Left cardiac atrium (tissue), 4 donors: ENCODE data around the gene TMEM150B. TPM values are rescaled to one million over a fixed set of nuclear protein-coding genes. Genes with fewer than 3 reads are reported as not detected.

Experiments
- ATAC-seq, 2 donors: fragments of 200-7000 bp; cut with Tn5 transposase; one replicate each; pipeline ENCODE4 v1.9.1; 2020; ENCODE audit warnings: mild to moderate bottlenecking in 2 of 2, moderate library complexity in 2 of 2
- DNase-seq: peaks from one replicate; pipeline ENCODE4 v3.0.0-alpha.2; 2020
- intact Hi-C, 2 donors: fragments of 100-400 bp; cut with DNase I; formaldehyde crosslinking; loops; one replicate each; pipeline versions ENCODE4 v1.14.1 to v1.15.1; 2022 to 2023
- long read RNA-seq: library from polyadenylated mRNA; unstranded; transcript quantifications from one replicate; pipeline ENCODE4 v2.0.0, GENCODE V29; 2021
- total RNA-seq, 2 donors: library from RNA; stranded (reverse); fragmentation: NEBNext Ultra II Directional; extraction: Animal tissue kit (Norgen Biotek cat#: 25700); gene quantifications; one replicate each; pipeline ENCODE4 v1.2.1, GENCODE V29; 2021
- donor health status: DM: no; HTN: yes; CAD: no.
- donor health status: DM: no; HTN: yes; CAD: no; lungs with severe emphysema.
- donor health status: DM: yes; HTN: yes; CAD: no.
- donor health status: Dilated cardiomyopathy.

The TMEM150B gene, protein sequence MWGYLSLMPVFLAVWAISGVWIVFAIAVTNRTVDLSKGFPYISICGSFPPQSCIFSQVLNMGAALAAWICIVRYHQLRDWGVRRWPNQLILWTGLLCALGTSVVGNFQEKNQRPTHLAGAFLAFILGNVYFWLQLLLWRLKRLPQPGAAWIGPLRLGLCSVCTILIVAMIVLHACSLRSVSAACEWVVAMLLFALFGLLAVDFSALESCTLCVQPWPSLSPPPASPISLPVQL
- 1 to 10 TPM; 3.1 to 3.6 TPM for total RNA-seq
- long read RNA-seq, result 0 reads

DNA sequence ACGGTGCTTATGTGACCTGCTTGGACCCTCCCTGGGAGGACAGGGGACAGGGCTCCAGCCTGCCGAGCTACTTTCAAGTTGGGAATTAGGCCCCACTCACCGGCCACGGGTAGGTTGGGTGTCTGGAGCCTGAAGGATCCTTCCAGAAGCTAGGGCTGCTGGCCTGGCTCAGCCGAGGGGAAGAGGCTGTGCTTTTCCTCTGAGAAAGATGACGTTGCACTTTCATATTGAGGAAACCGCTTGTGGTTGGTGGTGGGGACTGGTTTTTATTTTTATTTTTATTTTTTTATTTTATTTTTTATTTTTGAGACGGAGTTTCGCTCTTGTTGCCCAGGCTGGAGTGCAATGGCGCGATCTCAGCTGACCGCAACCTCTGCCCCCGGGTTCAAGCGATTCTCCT is at the start of gene TMEM150B:
Gene TMEM150B (minus strand): TSS at position 170 of the 400 bp plus-strand sequence. CDS start 4,305 bp downstream, outside the sequence.
- ATAC-seq (no peak), DNase-seq (no peak)
- intact Hi-C loops, result no loop called here

DNA sequence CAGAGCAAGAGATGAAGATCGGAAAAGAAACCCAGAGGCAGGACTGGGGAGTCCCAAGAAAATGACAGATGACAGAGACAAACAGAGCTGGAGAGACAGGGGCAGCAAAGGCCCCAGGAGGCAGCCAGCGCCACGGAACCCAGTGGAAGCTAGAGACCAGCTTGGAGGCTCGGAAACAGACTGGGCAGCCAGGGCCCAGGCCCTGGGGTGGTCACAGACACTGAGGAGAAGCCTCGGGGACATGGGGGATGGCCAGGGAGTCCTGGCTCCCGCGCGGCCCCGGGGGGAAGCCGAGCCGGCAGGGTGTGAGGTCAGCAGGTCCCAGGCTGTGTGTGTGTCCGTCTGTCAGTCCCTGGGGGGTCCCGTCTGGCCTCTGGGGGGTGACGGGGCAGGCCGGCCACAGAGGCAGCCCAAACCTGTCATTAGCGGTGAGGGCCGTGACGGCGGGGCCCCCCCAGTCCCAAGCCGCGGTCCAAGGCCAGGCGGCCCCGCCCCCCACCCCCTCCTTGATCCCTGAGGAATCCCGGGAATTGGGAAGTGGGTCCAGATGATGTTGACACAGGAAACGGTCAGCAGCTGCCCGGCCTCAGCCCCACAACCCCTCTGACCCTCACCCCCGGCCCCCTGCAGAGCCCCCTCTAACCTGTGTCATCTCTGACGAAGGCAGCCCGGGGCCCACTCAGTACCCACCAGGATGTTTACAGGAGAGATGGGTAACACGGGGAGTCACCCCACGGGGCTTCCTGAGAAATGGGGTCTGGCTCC is 49.0 kb upstream of the TMEM150B start:
- intact Hi-C loops, result no loop called here
- DNase-seq (no peak), ATAC-seq (no peak)

DNA sequence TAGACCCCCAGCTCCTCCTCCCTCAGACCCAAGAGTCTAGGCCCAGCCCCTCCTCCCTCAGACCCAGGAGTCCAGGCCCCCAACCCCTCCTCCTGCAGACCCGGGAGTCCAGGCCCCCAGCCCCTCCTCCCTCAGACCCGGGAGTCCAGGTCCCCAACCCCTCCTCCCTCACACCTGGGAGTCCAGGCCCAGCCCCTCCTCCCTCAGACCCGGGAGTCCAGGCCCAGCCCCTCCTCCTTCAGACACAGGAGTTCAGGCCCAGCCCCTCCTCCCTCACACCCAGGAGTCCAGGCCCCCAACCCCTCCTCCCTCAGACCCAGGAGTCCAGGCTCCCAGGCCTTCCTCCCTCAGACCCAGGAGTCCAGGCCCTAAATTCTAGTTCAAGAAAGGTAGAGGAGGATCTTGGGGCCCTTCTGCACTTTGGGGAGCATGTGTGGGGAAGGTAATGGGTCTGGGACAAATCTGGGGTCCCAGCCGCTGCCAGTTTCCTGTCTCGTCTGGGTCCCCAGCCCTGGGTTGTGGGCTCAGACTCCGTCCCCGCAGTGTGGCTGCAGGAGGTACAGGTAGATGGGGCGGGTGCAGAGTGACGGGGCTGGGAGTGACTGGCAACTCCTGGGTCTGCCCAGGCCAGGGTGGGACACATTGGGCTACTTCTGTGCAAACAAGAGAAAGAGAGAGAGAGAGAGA is 48.3 kb upstream of the TMEM150B start:
- no peak for ATAC-seq

DNA sequence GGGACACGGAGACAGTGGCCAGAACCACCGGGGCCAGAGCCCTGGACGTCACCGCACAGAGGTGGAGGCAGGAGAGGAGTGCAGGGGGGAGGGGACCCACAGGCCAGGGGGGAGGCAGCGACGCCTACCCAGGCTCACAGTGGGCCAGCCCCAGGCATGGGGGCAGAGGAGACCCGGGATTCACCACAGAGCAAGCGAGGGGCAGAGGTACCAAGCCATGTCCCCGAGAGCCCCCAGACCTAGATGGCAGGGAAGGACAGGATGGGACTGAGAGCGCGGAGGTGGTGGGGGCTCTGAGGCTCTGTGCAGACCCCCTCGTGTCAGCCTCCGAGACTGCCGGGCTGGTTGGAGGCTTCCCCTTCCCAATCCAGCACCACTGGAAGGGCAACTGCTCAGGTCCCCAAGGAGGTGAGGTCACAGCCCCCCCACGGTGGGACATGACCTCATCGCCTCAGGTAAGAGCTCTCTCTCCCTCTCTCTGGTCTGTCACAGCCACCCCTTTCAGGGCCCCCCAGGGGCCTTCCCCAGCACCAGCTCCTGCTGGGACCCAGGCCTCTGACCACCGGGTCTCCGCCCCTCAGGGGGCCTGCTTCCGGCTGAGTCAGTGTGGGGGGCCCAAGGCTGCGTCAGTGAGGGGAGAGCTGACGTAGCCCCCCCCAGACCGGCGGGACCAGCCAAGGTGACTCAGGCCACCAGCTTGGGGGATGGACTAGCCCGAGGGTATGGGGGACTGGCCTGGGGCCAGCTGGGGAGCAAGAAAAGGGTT is 47.4 kb upstream of the TMEM150B start:
- ATAC-seq (no peak), DNase-seq (no peak)
- intact Hi-C loops, result no loop called here

More for the DNA sequence above, 48.3 kb upstream of the TMEM150B start:
- intact Hi-C loops, result no loop called here
- no peak for DNase-seq

DNA sequence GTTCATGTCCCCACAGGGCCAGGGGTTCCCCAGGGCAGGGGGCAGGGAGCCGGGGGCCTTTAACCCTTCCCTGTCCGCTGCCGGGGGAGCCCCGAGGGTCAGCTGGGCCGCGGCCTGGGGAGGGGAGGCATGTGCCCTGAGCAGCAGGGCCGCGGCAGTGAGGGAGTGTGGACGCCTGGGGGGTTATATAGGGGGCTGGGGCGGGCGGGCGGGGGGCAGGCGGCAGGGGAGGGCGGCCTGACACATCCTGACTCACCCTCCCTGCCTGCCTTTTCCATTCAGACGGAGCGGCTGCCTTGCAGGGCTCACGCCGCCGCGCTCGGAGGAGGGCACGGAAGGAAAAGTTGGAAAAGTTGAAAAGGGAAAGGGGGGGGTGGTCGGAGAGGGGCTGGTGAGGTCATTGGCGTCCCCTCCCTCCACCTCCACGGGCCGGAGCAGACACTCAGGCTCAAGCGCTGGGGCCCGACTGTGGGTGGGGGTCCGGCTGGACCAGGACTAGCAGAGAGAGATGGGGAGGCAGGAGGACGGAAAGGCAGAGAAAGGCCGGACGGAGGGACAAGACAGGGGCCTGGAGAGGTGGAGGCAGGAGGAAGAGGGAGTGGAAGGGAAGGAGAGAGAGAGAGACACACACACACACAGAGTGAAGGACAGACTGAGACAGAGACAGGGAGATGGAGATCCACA is 45.3 kb upstream of the TMEM150B start, which contains the start of gene IL11:
Gene IL11 (minus strand): TSS at position 159 of the 684 bp plus-strand sequence. CDS start 153 bp downstream, at position 6.
- intact Hi-C loops, result no loop called here
- DNase-seq (no peak), ATAC-seq (peak in 1 of 2 donors; percentile 10)

DNA sequence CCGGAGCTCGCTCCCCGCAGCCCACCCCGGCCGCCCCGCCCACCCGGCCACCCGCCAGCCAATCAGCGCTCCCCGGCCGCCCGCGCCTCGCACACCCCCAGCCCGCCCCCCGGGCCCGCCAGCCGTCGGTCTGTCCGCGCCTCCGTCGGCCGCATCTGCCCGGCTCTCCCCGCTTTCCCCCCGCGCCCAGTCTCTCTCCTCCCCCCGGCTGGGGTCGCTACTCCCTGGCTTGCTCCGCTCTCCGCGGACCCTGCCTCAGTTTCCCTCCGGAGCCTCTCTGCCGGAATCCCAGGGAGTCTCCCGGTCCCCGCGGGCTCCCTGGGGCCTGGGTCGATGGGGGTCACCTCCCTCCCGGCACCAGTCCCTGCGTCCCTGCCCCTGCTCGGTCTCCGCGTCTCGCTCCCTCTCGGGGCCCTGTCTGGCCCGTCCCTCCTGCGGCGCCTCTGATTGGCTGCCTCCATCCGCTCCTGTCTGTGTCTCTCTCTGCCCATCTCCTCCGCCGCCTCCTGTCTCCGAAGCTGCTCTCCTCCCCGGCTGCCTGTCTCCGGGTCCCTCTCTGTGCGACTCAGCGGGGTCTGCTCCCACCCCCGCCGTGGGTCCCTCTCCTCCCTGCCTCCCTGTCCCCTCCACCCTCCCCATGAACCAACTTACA is 44.6 kb upstream of the TMEM150B start:
- DNase-seq (no peak), ATAC-seq (peak; percentile 42 to 54)
- intact Hi-C loops, result no loop called here

DNA sequence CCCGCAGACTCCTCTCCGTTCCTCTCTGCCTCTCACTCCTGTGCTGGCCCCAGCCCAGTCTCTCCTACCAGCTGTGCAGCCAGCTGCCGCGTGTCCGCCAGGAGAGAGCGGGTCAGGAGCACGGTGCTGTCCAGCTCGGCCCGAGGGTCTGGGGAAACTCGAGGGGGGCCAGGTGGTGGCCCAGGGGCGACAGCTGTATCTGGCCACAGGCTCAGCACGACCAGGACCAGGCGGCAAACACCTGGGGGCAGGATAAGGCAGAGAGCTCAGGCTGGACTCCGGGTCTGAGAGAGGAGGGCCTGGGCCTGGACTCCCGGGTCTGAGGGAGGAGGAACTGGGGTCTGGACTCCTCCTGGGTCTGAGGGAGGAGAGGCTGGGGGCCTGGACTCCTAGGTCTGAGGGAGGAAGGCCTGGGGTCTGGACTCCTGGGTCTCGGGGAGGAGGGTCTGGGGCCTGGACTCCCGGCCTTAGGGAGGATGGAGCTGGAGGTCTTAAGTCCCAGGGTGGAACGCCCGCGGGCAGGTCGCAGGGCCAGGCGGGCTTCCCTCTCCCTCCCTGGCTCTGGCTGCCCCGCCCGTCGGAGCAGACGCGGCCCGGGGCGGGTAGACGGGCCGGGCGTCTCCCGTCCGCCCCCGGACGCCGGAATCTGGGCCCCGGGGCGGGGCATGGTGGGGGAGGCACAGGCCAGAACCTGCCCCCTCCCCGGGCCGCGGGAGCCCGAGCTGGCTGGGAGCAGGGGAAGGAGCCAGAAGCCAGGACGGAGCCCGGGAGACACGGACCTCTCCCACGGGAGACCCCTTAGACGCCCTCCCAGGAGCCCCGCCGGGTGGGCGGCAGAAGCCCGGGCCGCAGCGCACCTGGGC is 43.8 kb upstream of the TMEM150B start:
- peak; percentile 41 to 83 for ATAC-seq
- intact Hi-C loops, result no loop called here
- no peak for DNase-seq

DNA sequence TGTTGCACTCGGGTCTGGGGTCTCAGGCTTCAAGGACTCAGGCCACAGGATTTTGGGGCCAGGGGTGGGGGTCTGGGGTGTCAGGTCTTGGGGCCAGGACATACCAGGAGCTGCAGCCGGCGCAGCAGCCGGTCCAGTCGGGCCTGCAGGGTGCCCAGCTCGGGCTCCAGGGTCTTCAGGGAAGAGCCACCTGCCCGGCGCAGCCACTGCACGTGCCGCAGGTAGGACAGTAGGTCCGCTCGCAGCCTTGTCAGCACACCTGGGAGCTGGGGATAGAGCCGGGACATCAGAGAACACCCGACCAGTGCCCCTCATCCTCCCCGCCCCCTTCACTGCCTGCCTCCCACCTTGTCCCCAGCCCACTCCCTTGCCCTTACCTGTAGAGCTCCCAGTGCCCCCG is 43.0 kb upstream of the TMEM150B start:
- intact Hi-C loops, result no loop called here
- DNase-seq, result no peak
- ATAC-seq, result no peak

DNA sequence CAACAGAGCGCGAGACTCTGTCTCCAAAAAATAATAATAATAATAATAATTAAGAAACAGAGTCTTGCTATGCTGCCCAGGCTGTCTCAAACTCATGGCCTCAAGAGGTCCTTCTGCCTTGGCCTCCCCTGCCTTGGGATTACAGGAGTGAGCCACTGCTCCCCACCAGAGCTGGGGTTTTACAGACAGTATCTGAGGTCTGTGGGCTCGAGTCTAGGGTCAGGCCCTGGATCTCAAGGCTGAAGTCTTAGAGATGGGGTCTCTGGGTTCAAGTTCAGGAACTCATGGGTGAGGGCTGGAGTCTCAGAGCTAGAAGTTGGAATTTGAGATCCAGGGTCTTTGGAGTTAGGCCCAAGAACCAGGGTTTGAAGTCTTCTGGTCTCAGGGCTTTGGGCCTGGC is 41.6 kb upstream of the TMEM150B start:
- ATAC-seq (no peak), DNase-seq (no peak)
- intact Hi-C loops, result no loop called here

DNA sequence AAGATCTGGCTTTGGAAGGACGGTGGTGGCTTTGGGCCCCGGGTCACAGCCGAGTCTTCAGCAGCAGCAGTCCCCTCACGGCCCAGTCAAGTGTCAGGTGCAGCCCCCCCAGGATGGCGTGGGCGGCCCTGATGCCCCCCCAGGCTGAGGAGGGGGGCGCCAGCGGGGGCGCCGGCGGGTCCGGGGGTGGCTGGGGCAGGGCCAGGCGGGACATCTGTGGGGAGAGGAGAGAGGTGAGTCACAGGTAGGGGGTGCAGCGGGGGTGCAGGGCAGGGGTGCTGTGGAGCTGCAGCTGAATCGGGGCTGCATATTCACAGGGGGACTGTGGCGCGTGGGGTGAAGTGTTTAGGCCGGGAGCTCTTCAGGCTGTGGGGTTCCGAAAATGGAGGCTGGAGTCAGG is 40.8 kb upstream of the TMEM150B start:
- DNase-seq (no peak), ATAC-seq (no peak)
- intact Hi-C loops, result no loop called here

DNA sequence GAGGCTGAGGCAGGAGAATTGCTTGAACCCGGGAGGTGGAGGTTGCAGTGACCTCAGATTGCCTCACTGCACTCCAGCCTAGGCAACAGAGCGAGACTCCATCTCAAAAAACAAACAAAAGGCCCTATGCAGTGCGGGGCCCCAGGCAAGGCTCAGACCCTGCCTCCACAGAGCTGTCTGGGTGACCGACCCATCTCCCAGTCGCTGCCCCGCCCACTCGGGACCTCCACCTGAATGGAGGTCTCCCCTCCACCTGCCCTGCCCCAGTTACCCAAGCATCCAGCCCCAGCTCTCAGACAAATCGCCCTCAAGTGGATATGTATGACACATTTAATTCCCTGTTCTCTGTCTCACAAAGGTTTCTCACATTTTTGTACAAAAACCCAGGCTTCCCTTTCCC is 40.1 kb upstream of the TMEM150B start:
- intact Hi-C loops, result no loop called here
- ATAC-seq (no peak), DNase-seq (no peak)

DNA sequence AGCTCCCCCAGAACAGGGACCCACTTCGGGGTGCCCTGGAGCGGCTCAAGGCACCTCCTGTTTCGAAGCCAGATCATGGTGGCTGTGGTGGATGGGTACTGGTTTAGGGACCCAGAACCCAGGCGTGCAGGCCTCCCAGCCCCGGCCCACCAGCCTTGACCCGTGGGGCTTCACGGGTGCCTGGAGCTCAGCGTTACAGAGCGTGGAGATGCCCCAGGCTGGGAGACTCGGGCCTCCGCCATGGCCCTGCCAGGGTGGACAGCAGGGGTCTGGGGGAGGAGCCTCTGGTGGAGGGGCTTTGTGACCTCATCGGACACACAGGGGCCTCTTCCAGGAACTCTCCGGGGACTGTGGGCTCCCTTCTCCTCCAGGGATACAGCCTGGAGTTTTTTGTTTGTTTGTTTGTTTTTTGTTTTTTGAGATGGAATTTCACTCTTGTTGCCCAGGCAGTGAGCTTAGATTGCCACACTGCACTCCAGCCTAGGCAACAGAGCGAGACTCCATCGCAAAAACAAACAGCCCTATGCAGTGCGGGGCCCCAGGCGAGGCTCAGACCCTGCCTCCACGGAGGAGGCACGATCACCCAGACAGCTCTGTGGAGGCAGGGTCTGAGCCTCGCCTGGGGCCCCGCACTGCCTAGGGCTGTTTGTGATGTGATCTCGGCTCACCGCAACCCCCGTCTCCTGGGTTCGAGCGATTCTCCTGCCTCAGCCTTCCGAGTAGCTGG is 38.0 kb upstream of the TMEM150B start, which contains the start of gene GARIN5B:
Gene GARIN5B (minus strand): TSS at position 271 of the 727 bp plus-strand sequence. CDS start 194 bp downstream, at position 77.
- DNase-seq (no peak), ATAC-seq (no peak)
- intact Hi-C loops, result no loop called here

DNA sequence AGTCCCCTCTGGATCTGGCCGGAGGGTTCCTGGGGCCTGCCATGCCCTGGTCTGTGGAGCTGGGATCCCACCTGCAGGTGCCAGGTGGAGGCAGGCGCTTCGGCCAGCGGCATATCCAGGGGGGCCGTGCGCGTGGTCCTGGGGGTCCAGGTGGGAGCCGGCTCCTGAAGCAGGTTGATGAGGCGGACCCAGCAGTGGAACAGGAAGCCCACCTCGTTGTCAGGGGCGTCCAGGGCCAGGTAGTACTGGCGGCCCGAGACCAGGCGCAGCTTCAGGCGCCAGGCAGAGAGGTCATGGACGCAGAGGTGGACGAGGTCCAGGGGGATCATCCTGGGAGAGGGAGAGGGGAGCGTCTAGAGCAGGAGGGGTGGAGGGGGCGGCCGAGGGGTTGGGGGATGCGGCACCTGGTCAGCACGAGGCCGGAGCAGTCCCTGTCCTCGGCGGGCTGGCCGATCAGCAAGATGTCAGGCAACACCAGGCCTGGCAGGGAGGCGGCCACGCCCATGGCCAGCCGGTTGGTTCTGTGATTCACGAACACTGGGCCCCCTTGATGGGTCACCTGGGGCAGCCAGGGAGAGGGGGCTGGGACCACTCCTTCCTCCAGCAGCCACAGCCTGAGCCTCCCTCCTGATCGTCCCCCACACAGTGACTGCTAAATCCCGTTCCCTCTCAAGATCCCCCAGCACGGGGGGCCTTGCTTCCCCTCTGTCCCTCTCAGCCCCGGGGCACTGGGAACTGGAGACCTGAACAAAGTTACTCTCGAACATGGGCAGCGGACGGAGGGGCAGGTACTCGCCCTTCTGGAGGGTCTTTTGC is 37.2 kb upstream of the TMEM150B start:
- ATAC-seq (no peak), DNase-seq (no peak)
- intact Hi-C loops, result no loop called here

DNA sequence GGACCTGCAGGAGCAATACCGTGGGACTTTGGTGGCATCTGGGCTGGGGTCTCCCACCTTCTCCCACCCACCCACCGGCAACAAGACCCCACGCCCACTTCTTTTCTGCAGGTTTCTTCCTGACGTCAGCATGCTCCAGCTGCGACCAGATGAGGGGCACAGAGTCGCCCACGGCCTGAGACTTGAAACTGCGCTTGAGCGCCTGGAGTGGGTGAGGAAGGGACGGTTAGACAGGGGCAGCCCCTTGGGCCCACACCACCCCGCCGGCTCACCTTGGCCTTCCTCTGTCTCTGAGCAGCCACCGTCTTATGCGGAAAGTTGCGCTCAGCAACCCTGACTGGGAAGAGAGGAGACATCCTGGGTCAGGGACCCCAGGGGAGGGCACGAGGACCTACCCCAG is 35.8 kb upstream of the TMEM150B start:
- no peak for DNase-seq
- intact Hi-C loops, result no loop called here
- ATAC-seq, result no peak

DNA sequence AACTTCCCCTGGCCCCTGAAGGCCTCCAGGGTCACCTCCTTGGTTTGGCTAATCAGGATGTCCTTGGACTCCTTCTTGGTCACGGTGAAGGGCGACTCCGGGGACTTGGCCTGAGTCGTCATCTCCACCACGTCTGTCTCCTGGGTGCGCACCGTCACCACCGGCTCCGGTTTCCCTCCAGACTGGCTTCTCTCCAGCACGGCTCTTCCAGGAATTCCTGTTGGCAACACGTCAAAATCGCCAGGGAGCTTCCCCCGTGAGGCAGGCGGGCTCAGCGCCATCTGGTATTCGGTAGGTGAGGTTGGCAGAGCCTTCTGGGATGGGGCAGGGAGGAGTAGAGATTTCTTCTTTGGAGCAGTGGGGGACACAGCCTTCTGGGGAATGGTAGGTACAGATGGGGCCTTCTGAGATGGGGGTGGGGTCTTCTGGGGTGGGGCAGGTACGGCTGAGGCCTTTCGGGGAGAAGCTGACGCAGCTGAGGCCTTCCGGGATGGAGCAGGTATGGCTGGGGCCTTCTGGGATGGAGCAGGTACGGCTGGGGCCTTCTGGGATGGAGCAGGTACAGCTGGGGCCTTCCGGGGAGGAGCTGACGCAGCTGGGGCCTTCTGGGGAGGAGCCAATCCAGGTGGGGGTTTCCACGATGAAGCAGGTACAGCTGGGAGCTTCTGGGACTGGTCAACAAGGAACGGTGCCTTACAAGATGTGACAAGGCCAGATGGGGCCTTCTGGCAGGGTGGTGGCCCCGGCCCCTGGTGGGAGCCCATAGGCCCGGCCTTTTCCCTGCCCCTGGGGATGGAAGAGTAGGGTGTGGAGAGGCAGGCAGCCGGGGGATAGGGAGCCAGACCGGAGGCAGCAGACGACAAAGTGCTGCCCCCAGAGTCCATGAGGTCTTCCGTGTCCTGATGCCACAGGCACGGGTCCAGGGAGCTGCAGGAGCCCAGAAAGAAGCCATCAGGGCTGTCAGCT is 34.1 kb upstream of the TMEM150B start:
- intact Hi-C loops, result no loop called here
- no peak for ATAC-seq
- DNase-seq, result no peak
